ENCODE data around the gene HEATR5A.
"Not testable (repeated sequence)": the region's sequence is repeated elsewhere in the genome, so short reads cannot be mapped to it uniquely, and the experiment has no call there.

HEATR5A gene

DNA sequence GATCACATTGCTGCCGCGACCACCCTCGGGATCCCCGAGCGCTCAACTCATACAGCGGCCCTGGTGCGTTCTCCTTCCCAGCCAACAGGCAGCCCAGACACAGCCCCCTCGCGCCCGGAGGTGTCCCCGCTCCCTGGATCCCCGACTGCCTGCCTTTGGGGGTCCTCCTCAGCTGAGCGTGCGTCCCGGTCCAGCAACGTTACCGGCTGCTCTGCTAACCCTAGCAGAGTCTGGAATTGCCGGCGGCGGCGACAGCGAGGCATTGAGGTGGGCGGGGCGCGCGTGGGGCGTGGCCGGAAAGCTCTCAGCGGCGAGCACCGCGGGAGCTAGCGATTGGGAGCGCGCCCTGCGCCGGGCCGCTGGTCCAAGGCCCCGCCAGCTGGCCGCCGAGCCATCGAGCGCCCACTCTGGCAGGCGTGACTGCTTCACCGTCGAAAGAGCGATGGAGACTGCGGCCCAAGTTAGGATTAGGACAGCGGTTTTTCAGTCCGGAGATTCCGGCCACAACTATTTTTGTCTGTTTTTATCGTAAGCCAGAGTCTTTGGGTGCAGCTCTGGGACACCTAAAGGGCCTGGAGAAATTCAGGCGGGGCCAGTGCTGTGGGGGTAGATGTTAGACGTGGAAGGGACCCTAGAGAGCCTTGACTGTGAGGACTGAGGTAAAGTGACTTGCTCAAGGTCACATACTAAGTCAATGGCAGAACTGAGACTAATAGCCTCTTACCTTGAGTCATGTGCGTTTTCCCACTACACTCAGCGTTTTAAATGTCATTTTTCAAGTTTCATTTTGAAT lies at the start of gene HEATR5A:
Gene HEATR5A, minus strand, starts transcription at position 232 of the 793 bp plus-strand sequence. CDS start 17,575 bp downstream, outside the sequence.
- DNase-seq (ENCODE audit: low read depth) = peak; percentile 67

DNA sequence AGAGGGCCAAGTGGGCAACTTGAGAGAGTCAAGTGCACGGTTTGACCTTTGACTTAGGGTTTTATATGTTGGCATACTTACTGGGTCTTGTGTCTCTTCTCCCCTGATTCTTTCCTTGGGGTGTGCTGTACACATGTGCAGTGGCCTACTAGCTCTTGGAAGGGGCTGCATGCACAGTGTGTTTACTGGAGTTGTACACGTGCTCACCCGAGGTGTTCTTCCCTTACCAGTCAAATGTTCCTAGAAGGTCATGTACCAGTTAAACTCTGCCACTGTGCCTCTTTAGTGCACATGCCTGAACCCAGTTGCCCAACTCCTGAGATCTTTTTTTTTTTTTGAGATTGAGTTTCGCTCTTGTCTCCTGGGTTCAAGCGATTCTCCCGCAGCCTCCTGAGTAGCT lies 46.2 kb upstream of the HEATR5A start:
- DNase-seq (ENCODE audit: low read depth) = no peak

DNA sequence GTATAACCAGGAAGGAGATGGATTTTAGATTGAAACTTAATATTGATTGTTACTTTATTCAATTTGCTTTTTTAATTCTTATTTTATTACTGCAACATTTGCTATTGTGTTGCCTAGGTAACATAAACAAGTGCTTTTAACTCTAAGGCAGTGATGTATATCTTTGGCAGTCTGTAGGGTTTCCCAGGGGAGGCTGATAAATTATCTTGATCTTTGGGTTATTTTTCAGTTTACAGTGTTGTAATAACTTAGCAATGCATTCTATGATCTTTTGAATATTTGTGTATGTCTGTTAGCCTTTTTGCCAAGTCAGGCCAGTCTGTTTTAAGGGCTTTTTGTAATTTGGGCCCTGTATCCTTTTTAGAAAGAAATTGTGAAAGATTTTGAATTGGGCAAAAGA lies 44.8 kb upstream of the HEATR5A start:
- no peak for DNase-seq (ENCODE audit: low read depth)

DNA sequence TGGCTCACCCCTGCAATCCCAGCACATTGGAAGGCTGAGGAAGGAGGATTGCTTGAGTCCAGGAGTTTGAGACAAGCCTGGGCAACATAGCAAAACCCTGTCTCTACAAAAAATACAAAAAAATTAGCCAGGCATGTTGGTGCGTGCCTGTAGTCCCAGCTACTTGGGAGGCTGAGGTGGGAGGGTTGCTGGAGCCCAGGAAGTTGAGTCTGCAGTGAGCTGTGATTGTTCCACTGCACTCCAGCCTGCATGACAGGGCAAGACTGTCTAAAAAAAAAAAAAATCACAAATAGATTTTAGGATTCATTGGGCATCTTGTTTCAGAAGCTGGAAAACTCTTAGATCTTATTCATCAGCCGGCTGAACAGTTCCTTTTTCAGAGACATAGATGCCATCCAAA lies 42.1 kb upstream of the HEATR5A start:
- not testable (repeated sequence) for DNase-seq (ENCODE audit: low read depth)

DNA sequence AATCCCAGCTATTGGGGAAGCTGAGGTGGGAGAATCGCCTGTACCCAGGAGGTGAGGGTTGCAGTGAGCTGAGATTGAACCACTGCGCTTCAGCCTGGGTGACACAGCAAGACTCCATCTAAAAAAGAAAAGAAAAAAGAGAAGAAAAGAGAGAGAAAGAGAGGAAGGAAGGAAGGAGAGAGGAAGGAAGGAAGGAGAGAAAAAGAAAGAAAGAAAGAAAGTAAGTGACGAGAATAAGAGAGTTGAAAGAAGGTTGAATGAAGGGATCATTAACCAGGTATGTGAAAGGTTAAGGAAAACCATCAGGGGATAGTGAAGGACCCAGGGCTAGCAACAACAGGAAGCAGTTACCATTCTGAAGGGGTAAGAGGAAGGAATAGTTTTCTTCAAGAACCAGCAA lies 41.2 kb upstream of the HEATR5A start:
- no peak for DNase-seq (ENCODE audit: low read depth)

DNA sequence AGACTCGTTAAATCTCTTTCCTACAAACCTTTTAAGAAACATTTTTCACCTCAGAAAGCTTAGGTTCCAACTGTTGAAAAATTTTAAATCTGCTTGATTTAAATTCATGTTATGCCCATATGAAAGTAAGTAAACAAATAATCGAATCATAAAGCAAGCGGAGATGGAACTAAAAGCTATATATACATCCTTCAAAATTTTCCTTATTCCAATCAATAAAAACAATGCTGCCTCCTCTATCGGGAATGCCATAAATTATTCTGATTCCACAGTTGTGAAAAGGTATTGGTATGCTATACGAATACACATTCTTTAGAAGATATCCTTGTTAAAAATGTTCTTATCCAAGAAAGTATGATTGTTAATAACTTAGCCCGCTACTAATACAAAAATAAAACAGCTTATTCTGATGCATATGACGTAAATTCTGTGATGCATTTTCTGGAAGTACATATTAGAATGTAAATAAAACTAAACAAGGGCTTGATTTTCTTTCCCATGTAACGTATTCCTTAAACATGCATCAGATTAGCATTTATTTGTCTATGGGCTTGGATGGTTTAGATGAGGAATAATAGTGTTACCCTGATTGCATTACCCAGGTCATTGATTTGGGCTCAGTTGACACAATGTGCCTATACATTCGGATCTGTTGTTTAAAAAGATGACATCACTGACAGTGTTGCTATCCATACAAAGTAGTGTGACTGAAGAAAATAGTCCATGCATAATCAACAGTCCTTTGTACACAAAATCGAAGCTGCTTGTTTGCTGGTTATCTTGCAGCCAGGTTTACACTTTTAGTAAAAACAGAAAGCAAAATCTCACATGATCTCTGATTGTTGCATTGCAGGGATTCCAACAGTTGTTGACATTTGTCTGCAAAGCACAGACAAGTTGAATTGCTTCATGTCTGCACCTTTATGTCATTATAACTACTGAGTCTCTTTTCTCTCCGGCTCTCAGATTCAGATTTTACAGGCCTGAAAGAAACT lies 37.6 kb upstream of the HEATR5A start:
- no peak for DNase-seq (ENCODE audit: low read depth)

DNA sequence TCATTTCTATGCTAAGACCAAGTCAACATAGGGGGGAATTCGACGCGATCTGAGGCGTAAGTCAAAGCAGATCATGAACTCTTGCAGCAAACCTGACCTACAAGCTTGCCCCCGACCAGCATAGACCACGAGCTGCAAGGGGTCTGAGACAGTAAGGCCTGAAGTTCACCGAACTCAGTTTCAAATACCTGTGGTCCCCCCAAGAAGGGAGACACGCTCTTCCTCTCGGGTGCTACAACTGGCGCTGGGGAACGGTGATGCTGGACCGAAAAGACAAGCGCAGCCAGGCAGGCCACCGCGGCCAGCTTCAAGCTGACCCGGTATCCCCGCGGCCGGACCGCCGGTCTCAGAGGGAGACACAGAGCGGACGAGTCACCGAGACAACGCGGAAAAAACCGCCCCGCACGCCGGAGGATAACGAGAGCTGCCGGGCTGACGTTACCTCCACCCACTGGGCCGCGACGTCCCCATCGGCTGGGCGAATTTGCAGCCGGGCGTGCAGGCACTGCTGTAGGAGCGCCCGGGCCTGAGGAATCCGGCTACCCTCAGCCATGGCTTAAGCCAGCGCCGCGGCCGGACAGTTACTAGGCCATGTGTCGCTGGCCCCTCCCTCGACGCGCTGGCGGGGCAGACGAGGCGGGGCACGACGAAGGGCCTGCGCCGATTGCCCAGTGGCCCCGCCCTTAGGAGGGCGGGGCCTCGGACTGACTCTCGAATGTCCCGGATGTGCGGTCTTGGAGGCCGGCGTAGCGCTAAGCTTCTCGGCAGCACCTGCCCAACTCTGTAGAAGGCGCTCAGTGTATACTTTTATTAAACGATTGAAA lies 36.7 kb upstream of the HEATR5A start, which contains the start of gene DTD2:
Gene DTD2, minus strand, starts transcription at position 666 of the 824 bp plus-strand sequence. Its CDS starts 113 bp downstream, at position 553.
- DNase-seq (ENCODE audit: low read depth) = peak; percentile 68

DNA sequence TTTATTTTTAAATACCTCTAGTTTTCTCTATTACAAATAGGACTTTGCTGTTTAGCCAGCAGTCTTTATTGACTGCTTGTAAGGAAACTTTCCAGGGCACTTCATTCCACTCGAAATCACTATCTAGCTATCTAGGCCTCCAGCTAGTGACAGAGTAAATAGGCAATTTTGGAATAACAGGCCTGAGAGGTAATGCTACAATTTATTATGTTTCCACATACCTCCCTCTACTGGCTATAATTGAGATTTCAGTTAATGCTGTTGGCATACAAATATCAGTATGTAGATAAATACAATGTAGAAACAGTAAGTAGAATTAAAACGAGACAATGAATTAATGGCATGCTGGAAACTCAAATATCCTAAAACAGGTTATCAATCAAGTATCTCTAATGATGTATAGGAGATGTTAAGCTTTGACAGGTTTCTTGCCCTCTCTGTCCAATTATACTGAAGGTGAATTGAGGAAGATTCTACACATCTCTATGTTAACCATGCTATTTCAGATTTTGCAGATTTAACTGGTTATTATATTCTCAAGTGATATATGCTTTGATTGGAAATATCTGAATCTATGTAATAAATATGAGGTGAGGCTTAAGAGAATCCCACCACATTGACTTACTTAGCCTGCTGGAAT lies 29.7 kb upstream of the HEATR5A start:
- no peak for DNase-seq (ENCODE audit: low read depth)

DNA sequence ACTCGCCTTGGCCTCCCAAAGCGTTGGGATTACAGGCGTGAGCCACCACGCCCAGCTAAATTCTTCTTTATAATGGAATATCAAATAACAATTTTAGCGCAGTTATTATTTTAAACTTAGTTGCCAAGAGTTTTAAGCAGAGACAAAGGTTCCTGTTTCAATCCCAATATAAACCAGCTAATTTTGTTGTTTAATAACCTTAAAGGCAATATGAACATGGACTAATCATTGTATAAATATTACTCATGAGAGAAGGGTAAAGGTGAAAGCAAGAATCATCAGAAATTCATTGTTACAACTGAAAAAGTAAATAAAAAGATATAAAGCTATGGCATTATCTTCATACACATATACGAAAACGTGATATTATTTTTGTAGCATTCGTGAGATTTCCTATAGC lies 28.8 kb upstream of the HEATR5A start:
- DNase-seq (ENCODE audit: low read depth) = no peak

DNA sequence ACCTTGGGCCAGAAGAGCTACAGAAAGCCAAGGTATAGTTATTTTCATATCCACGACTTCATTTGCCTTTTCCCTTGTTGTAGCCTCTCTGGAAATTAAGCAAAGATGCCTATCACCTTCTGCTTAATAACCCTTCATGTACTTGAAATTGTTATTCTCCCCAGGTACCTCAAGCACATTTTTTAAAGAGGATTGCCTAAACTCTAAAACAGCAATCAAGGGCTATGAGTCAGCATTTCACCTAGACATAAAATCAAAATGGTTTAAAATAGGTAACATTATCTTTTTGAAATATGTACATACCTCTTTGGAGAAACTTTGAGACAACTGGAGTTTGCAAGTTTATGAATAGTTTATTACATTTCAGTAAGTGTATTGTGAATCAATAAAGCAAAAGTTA lies 25.4 kb upstream of the HEATR5A start:
- no peak for DNase-seq (ENCODE audit: low read depth)

DNA sequence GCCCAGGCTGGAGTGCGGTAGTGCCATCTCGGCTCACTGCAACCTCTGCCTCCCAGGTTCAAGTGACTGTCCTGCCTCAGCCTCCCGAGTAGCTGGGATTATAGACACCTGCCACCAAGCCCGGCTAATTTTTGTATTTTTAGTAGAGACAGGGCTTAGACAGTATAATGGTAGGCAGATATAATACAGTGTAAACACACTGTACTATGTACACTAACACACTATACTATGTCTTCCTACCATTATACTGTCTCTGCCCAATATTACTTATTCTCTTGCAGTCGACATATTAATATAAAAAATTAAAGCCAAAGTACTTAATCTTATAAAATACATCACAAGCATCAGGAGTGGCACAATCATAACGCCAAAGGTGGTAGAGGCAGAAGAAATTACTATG lies 21.9 kb upstream of the HEATR5A start:
- no peak for DNase-seq (ENCODE audit: low read depth)

DNA sequence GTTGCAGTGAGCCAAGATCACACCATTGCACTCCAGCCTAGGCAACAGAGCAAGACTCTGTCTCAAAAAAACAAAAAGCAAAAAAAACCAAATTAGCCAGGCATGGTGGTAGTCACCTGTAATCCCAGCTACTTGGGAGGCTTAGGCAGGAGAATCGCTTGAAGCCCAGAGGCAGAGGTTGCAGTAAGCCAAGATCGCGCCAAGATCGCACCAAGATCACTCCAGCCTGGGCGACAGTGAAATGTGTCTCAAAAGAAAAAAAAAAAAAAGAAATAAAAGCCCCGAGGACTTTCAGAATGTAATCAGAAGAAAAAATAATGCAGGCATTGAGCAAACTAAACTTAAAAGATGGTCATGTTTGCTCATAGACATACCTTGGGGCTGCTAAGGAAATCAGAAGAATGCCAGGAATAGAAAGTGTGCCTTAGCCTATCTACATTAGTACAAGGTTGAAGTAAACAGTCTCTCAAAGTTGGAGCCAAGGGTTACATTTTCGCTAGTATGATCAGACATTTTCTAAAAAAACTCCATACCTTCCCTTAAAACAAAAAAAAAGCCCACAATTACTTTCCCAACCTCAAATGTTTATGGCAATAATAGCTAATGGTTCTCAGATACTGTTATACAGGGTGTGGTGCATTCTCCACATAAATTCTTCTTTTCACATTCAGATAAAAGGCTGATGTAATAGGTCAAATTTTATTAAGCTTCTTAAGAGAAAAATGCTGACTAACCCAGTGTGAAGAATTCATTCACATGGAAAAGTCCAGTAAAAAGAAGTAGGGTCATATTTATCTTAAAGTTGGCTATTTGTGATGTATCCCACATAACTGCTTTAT lies 21.1 kb upstream of the HEATR5A start:
- no peak for DNase-seq (ENCODE audit: low read depth)

DNA sequence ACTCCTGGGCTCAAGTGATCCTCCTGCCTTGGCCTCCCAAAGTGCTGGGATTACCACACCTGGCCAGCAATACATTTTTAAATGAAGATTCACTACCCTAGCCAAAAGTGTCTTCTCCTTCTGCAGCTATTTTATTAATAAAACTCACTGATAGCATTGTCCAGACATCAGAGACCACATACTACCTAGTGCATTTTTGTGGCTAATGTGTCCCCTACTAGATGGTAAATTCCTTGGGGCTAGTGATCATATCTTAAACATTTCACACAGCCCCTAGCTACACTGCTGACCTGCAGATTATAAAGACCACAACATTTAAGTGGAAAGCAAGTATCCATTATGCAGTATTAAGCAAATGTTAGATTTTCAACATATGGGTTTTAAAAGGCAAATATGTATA lies 19.9 kb upstream of the HEATR5A start:
- DNase-seq (ENCODE audit: low read depth) = no peak

DNA sequence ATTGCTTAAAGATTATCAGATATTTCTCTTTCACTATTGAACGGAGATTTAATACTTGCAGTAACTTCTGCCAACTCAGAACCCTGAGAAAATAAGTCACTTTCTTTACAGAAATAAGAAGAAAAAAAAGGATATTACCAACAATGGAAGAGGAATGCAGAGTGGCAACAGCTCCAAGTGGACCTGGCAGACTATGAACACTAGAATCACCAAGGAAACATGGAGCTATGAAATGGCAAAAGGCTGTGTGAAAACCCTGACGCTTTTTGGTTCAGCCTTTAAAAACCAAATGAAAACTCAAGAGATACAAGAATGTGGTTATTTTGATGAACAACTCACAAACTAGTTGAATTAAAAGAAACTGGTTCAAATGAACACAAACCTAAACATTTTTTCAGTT lies 19.2 kb upstream of the HEATR5A start:
- DNase-seq (ENCODE audit: low read depth) = no peak

DNA sequence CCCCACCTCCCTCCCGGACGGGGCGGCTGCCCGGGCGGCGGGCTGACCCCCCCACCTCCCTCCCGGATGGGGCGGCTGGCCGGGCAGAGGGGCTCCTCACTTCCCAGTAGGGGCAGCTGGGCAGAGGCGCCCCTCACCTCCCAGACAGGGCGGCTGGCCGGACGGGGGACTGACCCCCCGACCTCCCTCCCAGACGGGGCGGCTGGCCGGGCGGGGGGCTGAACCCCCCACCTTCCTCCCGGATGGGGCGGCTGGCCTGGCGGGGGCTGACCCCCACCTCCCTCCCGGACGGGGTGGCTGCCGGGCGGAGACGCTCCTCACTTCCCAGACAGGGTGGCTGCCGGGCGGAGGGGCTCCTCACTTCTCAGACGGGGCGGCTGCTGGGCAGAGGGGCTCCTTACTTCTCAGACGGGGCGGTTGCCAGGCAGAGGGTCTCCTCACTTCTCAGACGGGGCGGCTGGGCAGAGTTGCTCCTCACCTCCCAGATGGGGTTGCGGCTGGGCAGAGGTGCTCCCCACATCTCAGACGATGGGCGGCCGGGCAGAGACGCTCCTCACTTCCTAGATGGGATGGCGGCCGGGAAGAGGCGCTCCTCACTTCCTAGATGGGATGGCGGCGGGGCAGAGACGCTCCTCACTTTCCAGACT lies 16.8 kb upstream of the HEATR5A start:
- DNase-seq (ENCODE audit: low read depth) = not testable (repeated sequence)

DNA sequence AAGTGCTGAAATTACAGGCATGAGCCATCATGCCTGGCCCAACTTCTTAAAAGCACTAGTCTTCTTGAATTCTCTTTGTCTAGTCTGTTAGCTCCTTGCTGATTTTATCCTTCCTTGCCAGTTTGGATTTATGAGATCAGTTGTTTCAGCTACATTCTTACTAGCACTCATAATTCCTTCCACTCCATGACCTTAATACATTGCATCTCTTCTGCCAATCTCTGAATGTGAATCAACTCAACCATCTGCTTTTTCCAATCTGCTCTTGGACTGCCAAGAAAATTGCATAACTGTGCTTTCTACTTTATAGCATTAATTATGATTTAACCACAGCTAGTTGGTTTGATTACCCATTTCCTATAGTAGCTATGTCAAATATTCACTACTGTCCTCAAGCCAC lies 14.9 kb upstream of the HEATR5A start:
- DNase-seq (ENCODE audit: low read depth) = no peak

DNA sequence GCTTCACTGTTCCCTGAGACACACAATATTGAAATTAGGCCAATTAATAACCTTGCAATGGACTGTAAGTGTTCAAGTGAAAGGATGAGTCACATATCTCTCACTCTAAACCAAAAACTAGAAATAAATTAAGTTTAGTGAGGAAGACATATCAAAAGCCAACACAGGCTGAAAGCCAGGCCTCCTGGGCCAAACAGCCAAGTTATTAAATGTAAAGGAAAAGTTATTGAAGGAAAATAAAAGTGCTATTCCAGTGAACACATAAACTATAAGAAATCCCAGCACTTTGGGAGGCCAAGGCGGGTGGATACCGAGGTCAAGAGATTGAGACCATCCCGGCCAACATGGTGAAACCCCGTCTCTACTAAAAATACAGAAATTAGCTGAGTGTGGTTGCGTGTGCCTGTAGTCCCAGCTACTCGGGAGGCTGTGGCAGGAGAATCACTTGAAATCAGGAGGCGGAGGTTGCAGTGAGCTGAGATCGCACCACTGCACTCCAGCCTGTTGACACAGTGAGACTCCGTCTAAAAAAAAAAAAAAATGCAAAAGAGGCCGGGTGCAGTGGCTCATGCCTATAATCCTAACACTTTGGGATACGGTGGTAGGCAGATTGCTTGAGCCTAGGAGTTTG lies 10.4 kb upstream of the HEATR5A start:
- DNase-seq (ENCODE audit: low read depth) = no peak

DNA sequence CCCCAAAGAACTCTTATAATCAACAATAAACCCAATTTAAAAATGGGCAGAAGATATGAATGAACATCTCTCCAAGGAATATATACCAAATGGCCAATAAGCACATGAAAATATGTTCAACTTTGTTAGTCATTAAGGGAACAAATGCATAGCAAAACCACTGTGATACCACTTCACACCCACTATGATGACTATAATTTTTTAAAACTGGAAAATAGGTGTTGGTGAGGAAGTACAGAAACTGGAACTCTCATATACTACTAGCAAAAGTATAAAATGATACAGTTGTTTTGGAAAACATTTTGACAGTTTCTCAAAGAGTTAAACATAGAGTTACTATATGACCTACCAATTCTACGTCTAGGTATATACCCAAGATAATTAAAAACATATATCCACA lies 9.4 kb upstream of the HEATR5A start:
- DNase-seq (ENCODE audit: low read depth) = no peak

DNA sequence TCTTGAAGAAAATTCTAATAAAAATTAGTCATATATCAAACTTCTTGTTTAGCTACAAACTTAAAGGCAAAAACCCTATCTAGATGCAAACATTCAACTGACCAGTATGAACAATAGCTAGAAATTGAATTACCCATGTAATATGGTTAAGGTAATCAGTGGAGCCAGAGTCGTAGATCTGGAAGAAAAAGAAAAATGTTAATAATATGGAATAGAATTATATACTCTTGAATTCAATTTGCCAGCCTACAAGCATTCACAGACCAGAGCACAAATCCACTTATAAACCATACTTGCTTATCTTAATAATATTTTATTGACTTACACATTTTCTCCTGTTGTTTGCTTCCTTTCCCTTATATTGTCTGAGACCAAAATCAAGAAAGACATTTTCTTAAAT lies 7.7 kb upstream of the HEATR5A start:
- DNase-seq (ENCODE audit: low read depth) = no peak

DNA sequence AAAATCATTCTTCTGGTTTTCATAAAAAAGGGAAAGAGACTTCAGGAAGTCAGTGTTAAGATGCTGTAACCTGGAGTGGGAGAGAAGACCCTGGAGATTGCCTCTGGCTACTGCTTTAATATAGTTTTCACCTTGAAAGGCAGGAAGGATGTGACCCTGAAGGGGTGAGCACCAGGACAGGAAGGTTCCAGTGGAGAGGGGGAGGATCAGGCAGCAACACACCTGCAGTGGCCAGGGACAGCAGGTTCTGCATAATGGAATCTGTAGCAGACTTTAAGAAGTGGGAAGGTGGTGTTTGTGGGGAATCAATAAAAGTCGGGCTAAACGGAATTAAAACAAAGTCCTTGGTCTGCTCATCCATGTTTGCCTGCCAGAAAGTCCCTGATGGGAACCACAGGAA lies 6.3 kb upstream of the HEATR5A start:
- DNase-seq (ENCODE audit: low read depth) = no peak
